ENCODE measurements around the gene KNG1. TPM values are rescaled to one million over a fixed set of nuclear protein-coding genes. Genes with fewer than 3 reads are reported as not detected.
"Not testable (repeated sequence)": the region's sequence is repeated elsewhere in the genome, so short reads cannot be mapped to it uniquely, and the experiment has no call there.

Gene KNG1
- total RNA-seq, 4 donors from 2014 or later = not detected

- intact Hi-C loops (cut with DNase I) = no loop called here
- TF ChIP-seq POLR2A (IDR thresholded peaks at IDR 0.05) = no peak
- TF ChIP-seq, protein P1, sequence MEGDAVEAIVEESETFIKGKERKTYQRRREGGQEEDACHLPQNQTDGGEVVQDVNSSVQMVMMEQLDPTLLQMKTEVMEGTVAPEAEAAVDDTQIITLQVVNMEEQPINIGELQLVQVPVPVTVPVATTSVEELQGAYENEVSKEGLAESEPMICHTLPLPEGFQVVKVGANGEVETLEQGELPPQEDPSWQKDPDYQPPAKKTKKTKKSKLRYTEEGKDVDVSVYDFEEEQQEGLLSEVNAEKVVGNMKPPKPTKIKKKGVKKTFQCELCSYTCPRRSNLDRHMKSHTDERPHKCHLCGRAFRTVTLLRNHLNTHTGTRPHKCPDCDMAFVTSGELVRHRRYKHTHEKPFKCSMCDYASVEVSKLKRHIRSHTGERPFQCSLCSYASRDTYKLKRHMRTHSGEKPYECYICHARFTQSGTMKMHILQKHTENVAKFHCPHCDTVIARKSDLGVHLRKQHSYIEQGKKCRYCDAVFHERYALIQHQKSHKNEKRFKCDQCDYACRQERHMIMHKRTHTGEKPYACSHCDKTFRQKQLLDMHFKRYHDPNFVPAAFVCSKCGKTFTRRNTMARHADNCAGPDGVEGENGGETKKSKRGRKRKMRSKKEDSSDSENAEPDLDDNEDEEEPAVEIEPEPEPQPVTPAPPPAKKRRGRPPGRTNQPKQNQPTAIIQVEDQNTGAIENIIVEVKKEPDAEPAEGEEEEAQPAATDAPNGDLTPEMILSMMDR (IDR thresholded peaks at IDR 0.05) = no peak
- Histone ChIP-seq H3K27ac (no peak overlapping the region), H3K9me3 (no peaks in the 10 kb centered on the region), H3K4me3 (no peak overlapping the region), H3K27me3 (peaks cover 0 to 10% (median 0%) of the 10 kb centered on the region in 4 donors), H3K36me3 (no peaks in the 10 kb centered on the region), H3K4me1 (peaks cover 0 to 8% (median 0%) of the 10 kb centered on the region in 3 donors)
- DNase-seq = no peak
Measured at GRCh38 chr3:186678604-186679003, 38.6 kb upstream of the KNG1 start.

DNA sequence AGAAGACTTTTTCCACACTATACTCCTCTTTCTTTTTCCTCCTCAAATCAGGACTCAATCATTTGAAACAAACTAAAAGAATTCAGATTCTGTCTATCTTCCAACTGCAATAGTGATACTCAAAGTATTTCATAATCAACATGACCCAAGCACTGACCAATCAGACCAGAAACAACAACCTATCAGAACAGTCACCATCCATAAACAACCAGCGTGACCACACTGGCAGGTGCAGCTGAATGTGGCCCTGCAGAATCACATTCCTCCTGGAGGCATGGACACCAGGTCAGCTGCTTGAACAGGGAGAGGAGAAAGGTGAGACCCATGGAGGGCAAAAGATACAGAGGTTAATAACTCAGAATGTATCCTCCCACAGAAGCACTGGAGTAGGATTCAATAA is 38.0 kb upstream of the KNG1 start:
- no peak overlapping the region for H3K4me3 ChIP-seq
- no peaks in the 10 kb centered on the region for H3K36me3 ChIP-seq
- DNase-seq = no peak
- H3K27me3 ChIP-seq = peaks cover 0 to 5% (median 0%) of the 10 kb centered on the region in 4 donors
- H3K9me3 ChIP-seq = no peaks in the 10 kb centered on the region
- TF ChIP-seq, protein P1 (IDR thresholded peaks at IDR 0.05) = no peak
- TF ChIP-seq POLR2A (IDR thresholded peaks at IDR 0.05) = no peak
- H3K27ac ChIP-seq = no peak overlapping the region
- H3K4me1 ChIP-seq = peaks cover 0 to 8% (median 0%) of the 10 kb centered on the region in 3 donors
- intact Hi-C loops (cut with DNase I) = no loop called here
- 44 to 75% methylated on average over 1 of the region's 1 CpG for WGBS, 2 donors

- intact Hi-C loops (cut with DNase I) = no loop called here
- peaks cover 0 to 8% (median 0%) of the 10 kb centered on the region in 3 donors for H3K4me1 ChIP-seq
- no peak for DNase-seq
- no peak overlapping the region for H3K4me3 ChIP-seq
- H3K36me3 ChIP-seq = no peaks in the 10 kb centered on the region
- WGBS, 2 donors = 86 to 100% methylated on average over 1 of the region's 1 CpG
- H3K27ac ChIP-seq = peak overlapping the region in 1 of 4 donors; percentile 36
- TF ChIP-seq, protein P1 (IDR thresholded peaks at IDR 0.05) = no peak
- TF ChIP-seq POLR2A (IDR thresholded peaks at IDR 0.05) = no peak
- H3K9me3 ChIP-seq = peaks cover 0 to 12% (median 0%) of the 10 kb centered on the region in 3 donors
- H3K27me3 ChIP-seq = peaks cover 0 to 4% (median 0%) of the 10 kb centered on the region in 4 donors
Measured at GRCh38 chr3:186680869-186681268, 36.3 kb upstream of the KNG1 start.

GRCh38 chr3:186682812-186683211 is 34.3 kb upstream of the KNG1 start:
- peaks cover 0 to 8% (median 0%) of the 10 kb centered on the region in 4 donors for H3K27me3 ChIP-seq

GRCh38 chr3:186683979-186684378 is 33.2 kb upstream of the KNG1 start:
- 13 to 25% methylated on average over 1 to 3 of the region's 3 CpGs for WGBS, 2 donors
- Histone ChIP-seq H3K9me3 (peaks cover 0 to 12% (median 0%) of the 10 kb centered on the region in 3 donors), H3K4me1 (peaks cover 0 to 8% (median 0%) of the 10 kb centered on the region in 3 donors), H3K27me3 (peaks cover 0 to 8% (median 0%) of the 10 kb centered on the region in 4 donors), H3K36me3 (no peaks in the 10 kb centered on the region), H3K27ac (no peak overlapping the region), H3K4me3 (no peak overlapping the region)
- intact Hi-C loops (cut with DNase I) = no loop called here
- TF ChIP-seq, protein P1 (IDR thresholded peaks at IDR 0.05) = no peak
- TF ChIP-seq POLR2A (IDR thresholded peaks at IDR 0.05) = no peak
- DNase-seq = no peak

More at GRCh38 chr3:186682812-186683211, 34.3 kb upstream of the KNG1 start:
- no peaks in the 10 kb centered on the region for H3K36me3 ChIP-seq
- DNase-seq = no peak
- no peak overlapping the region for H3K27ac ChIP-seq
- TF ChIP-seq, protein P1 (IDR thresholded peaks at IDR 0.05) = no peak
- no peak for TF ChIP-seq POLR2A (IDR thresholded peaks at IDR 0.05)
- intact Hi-C loops (cut with DNase I) = no loop called here
- WGBS, 2 donors = 75 to 83% methylated on average over 2 to 3 of the region's 3 CpGs
- peaks cover 0 to 8% (median 0%) of the 10 kb centered on the region in 3 donors for H3K4me1 ChIP-seq
- peaks cover 0 to 12% (median 0%) of the 10 kb centered on the region in 3 donors for H3K9me3 ChIP-seq
- no peak overlapping the region for H3K4me3 ChIP-seq

DNA sequence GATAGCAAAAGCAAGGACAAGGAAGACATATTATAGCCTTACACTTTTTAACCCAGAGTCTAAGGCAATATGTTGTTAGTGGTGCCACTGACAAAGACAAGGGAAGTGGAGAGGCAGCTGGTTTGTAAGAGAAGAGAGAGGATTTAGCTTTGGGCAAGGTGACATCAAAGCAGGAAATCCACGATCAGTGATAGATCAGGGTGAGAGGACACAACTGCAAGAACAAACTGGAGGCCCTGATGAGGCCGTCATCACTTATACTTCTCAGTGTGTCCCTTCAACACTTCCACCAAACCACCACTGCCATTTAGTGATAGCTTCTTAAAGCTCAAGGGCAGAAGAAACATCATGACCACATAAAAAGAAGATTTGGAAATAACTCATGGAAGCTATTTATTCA is 30.7 kb upstream of the KNG1 start:
- intact Hi-C loops (cut with DNase I); H3K36me3 ChIP-seq; H3K27me3 ChIP-seq; H3K27ac ChIP-seq; DNase-seq; H3K4me3 ChIP-seq; H3K4me1 ChIP-seq: not testable (repeated sequence)
- 55 to 85% methylated on average over 2 of the region's 2 CpGs for WGBS, 2 donors
- peaks cover 0 to 12% (median 0%) of the 10 kb centered on the region in 3 donors for H3K9me3 ChIP-seq
